WTC11 (cell line): ENCODE measurements around the gene DPP10. TPM values are rescaled to one million over a fixed set of nuclear protein-coding genes. Genes with fewer than 3 reads are reported as not detected.

Source experiments
- ATAC-seq: fragments of 200-7000 bp; cut with Tn5 transposase; 2 replicates; pipeline ENCODE4 v1.10.0; 2021; ENCODE audit warnings: mild to moderate bottlenecking, moderate library complexity
- CTCF ChIA-PET: fragments of 300-600 bp; sonication (Branson Sonifier 250); formaldehyde crosslinking; loops from one replicate; lab custom pipeline; 2021; ENCODE audit warnings: antibody characterized with exemption; lab: Charles Lee
- POLR2A ChIA-PET: fragments of 350-600 bp; sonication (Branson Sonifier 250); formaldehyde crosslinking; loops from one replicate; lab custom pipeline; 2021; ENCODE audit warnings: antibody characterized with exemption; lab: Charles Lee
- DNase-seq: peaks from one replicate; pipeline ENCODE4 v3.0.0; 2021; ENCODE audit warnings: low spot score
- H3K27ac Mint-ChIP-seq: 2 replicates; pipeline ENCODE4 v1.8.0; 2021; ENCODE audit warnings: mixed read lengths
- H3K27me3 Mint-ChIP-seq: 2 replicates; pipeline ENCODE4 v1.8.0; 2021; ENCODE audit warnings: low read depth, mild to moderate bottlenecking, moderate library complexity, mixed read lengths
- H3K36me3 Mint-ChIP-seq: 2 replicates; pipeline ENCODE4 v1.8.0; 2021; ENCODE audit warnings: mixed read lengths
- H3K4me1 Mint-ChIP-seq: 2 replicates; pipeline ENCODE4 v1.8.0; 2022; ENCODE audit warnings: mixed read lengths
- H3K4me3 Mint-ChIP-seq: 2 replicates; pipeline ENCODE4 v1.8.0; 2021; ENCODE audit warnings: mild to moderate bottlenecking, moderate library complexity, mixed read lengths
- H3K9me3 Mint-ChIP-seq: 2 replicates; pipeline ENCODE4 v1.8.0; 2021; ENCODE audit warnings: mixed read lengths
- CREB1 ChIP-seq: sonication (generic); formaldehyde crosslinking; IDR thresholded peaks from 2 replicates; pipeline ENCODE4 v1.8.0; 2023; ENCODE audit warnings: mild to moderate bottlenecking, missing genetic modification reagents
- ETV6 ChIP-seq: sonication (generic); formaldehyde crosslinking; IDR thresholded peaks from 2 replicates; pipeline ENCODE4 v1.8.1; 2022; ENCODE audit warnings: mild to moderate bottlenecking, missing genetic modification reagents
- GTF2I ChIP-seq: fragments of 250-450 bp; sonication (Bioruptor Pico); conservative IDR thresholded peaks from 2 replicates; pipeline ENCODE4 v1.4.0; 2021; ENCODE audit warnings: mild to moderate bottlenecking
- HMGA2 ChIP-seq: fragments of 250-450 bp; sonication (Bioruptor Pico); IDR thresholded peaks from 2 replicates; pipeline ENCODE4 v1.4.0; 2021; ENCODE audit warnings: mild to moderate bottlenecking, moderate library complexity
- IRF2 ChIP-seq: sonication (generic); formaldehyde crosslinking; IDR thresholded peaks from 2 replicates; pipeline ENCODE4 v1.8.0; 2022; ENCODE audit warnings: low read depth, missing genetic modification reagents, borderline replicate concordance
- MYBL2 ChIP-seq: sonication (generic); formaldehyde crosslinking; IDR thresholded peaks from 2 replicates; pipeline ENCODE4 v1.8.1; 2023; ENCODE audit warnings: mild to moderate bottlenecking, moderate library complexity, missing genetic modification reagents
- NR1H2 ChIP-seq: sonication (generic); formaldehyde crosslinking; IDR thresholded peaks from 2 replicates; pipeline ENCODE4 v1.9.0; 2021; ENCODE audit warnings: mild to moderate bottlenecking, moderate library complexity, missing genetic modification reagents
- OVOL2 ChIP-seq: fragments of 250-450 bp; sonication (Bioruptor Pico); IDR thresholded peaks from 2 replicates; pipeline ENCODE4 v1.9.0; 2021; ENCODE audit warnings: mild to moderate bottlenecking, borderline replicate concordance
- PRRX2 ChIP-seq: fragments of 250-450 bp; sonication (Bioruptor Pico); IDR thresholded peaks from 2 replicates; pipeline ENCODE4 v1.8.0; 2021; ENCODE audit warnings: mild to moderate bottlenecking
- RELA ChIP-seq: sonication (generic); formaldehyde crosslinking; IDR thresholded peaks from 2 replicates; pipeline ENCODE4 v1.8.1; 2022; ENCODE audit warnings: missing genetic modification reagents, mild to moderate bottlenecking, borderline replicate concordance
- TP53 ChIP-seq: sonication (generic); formaldehyde crosslinking; IDR thresholded peaks from 2 replicates; pipeline ENCODE4 v1.8.1; 2023; ENCODE audit warnings: mild to moderate bottlenecking, missing genetic modification reagents
- ZNF219 ChIP-seq: sonication (generic); formaldehyde crosslinking; IDR thresholded peaks from 2 replicates; pipeline ENCODE4 v1.8.0; 2023; ENCODE audit warnings: missing genetic modification reagents, mild to moderate bottlenecking, borderline replicate concordance
- ZNF416 ChIP-seq: fragments of 250-450 bp; sonication (Bioruptor Pico); IDR thresholded peaks from 2 replicates; pipeline ENCODE4 v1.9.0; 2021; ENCODE audit warnings: mild to moderate bottlenecking, inconsistent platforms
- total RNA-seq: library from RNA; stranded (reverse); gene quantifications from 3 replicates; pipeline ENCODE4 v1.2.3, GENCODE V29; 2021
- TF ChIP-seq, protein P1 (sequence below): sonication (generic); formaldehyde crosslinking; IDR thresholded peaks from 2 replicates; pipeline ENCODE4 v1.8.1; 2022; ENCODE audit warnings: mild to moderate bottlenecking, missing genetic modification reagents, moderate library complexity, borderline replicate concordance
- TF ChIP-seq, protein P2 (sequence below): fragments of 250-450 bp; sonication (Bioruptor Pico); IDR thresholded peaks from 2 replicates; pipeline ENCODE4 v1.9.0; 2021; ENCODE audit warnings: mild to moderate bottlenecking
- TF ChIP-seq, protein P3 (sequence below): fragments of 250-450 bp; sonication (Bioruptor Pico); conservative IDR thresholded peaks from 2 replicates; pipeline ENCODE4 v1.9.0; 2021; ENCODE audit warnings: mild to moderate bottlenecking
- TF ChIP-seq, protein P4 (sequence below): sonication (generic); formaldehyde crosslinking; IDR thresholded peaks from 2 replicates; pipeline ENCODE4 v1.8.1; 2023; ENCODE audit warnings: mild to moderate bottlenecking, missing genetic modification reagents, moderate library complexity
- TF ChIP-seq, protein P5 (sequence below): sonication (generic); formaldehyde crosslinking; IDR thresholded peaks from 2 replicates; pipeline ENCODE4 v1.8.0; 2023; ENCODE audit warnings: mild to moderate bottlenecking, missing genetic modification reagents
- TF ChIP-seq, protein P6 (sequence below): sonication (generic); formaldehyde crosslinking; IDR thresholded peaks from 2 replicates; pipeline ENCODE4 v1.8.1; 2022; ENCODE audit warnings: missing genetic modification reagents, borderline replicate concordance
- TF ChIP-seq, protein P7 (sequence below): sonication (generic); formaldehyde crosslinking; IDR thresholded peaks from 2 replicates; pipeline ENCODE4 v1.8.0; 2022; ENCODE audit warnings: mild to moderate bottlenecking, missing genetic modification reagents

DPP10 gene
- total RNA-seq, 1 experiment from 2014 or later: 4.0 TPM

DNA sequence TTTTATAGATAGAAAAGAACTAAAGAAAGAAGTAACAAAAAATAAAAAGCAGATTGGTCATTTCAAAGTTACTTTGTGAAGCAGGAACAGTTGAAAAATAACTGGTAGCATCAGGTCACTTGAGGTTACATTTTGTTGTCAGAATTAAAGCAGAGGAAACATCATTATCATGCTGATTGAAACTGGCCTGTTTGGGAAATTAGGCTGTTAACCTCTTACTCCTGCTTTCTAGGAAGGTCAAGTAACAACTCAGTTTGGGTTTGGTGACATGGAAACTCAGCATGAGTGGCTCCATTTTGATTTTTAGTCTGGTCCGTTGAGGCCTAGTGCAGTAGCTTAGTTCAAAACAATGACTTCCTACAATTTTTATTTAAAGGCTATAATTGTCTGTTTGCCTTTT, 1383.5 kb downstream of the DPP10 start (continued):
- TF ChIP-seq, protein P1, sequence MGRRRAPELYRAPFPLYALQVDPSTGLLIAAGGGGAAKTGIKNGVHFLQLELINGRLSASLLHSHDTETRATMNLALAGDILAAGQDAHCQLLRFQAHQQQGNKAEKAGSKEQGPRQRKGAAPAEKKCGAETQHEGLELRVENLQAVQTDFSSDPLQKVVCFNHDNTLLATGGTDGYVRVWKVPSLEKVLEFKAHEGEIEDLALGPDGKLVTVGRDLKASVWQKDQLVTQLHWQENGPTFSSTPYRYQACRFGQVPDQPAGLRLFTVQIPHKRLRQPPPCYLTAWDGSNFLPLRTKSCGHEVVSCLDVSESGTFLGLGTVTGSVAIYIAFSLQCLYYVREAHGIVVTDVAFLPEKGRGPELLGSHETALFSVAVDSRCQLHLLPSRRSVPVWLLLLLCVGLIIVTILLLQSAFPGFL (CRISPR knock-in tag): no peak
- TF ChIP-seq ZNF416 (CRISPR knock-in tag) (no peak), ETV6 (CRISPR knock-in tag) (no peak), NR1H2 (CRISPR knock-in tag) (no peak), IRF2 (CRISPR knock-in tag) (no peak)
- TF ChIP-seq, protein P2, sequence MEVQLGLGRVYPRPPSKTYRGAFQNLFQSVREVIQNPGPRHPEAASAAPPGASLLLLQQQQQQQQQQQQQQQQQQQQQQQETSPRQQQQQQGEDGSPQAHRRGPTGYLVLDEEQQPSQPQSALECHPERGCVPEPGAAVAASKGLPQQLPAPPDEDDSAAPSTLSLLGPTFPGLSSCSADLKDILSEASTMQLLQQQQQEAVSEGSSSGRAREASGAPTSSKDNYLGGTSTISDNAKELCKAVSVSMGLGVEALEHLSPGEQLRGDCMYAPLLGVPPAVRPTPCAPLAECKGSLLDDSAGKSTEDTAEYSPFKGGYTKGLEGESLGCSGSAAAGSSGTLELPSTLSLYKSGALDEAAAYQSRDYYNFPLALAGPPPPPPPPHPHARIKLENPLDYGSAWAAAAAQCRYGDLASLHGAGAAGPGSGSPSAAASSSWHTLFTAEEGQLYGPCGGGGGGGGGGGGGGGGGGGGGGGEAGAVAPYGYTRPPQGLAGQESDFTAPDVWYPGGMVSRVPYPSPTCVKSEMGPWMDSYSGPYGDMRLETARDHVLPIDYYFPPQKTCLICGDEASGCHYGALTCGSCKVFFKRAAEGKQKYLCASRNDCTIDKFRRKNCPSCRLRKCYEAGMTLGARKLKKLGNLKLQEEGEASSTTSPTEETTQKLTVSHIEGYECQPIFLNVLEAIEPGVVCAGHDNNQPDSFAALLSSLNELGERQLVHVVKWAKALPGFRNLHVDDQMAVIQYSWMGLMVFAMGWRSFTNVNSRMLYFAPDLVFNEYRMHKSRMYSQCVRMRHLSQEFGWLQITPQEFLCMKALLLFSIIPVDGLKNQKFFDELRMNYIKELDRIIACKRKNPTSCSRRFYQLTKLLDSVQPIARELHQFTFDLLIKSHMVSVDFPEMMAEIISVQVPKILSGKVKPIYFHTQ (CRISPR knock-in tag): no peak

DNA sequence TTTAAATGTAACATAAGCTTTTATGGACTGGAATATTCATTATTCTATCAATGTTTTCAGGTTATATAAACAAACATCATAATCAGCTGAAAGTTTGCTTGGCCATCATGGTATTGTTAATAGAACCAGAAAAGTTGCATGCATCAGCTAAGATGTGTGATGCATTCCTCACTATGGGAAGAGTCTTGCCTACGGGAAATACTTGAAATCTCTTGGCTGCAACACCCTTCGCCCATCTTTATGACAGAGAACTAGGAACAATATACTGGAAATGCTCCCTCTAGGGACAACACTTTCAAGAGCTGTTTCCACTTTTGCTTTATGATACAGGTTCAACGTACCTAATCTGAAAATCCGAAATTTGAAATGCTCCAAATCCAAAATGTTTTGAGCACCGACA, 1390.8 kb downstream of the DPP10 start:
- H3K36me3 Mint-ChIP-seq: peaks cover 12% of the 10 kb centered on the region
- no peak overlapping the region for H3K27ac Mint-ChIP-seq
- H3K9me3 Mint-ChIP-seq: peaks cover 21% of the 10 kb centered on the region
- no peaks in the 10 kb centered on the region for H3K4me1 Mint-ChIP-seq
- H3K4me3 Mint-ChIP-seq: no peak overlapping the region
- ChIA-PET POLR2A (no interaction called here), CTCF (no interaction called here)
- ATAC-seq: no peak
- no peaks in the 10 kb centered on the region for H3K27me3 Mint-ChIP-seq
- no peak for DNase-seq
- TF ChIP-seq CREB1 (CRISPR knock-in tag) (no peak), MYBL2 (CRISPR knock-in tag) (no peak), ZNF219 (no peak), GTF2I (CRISPR knock-in tag) (no peak), OVOL2 (CRISPR knock-in tag) (no peak), RELA (no peak), NR1H2 (CRISPR knock-in tag) (no peak), PRRX2 (CRISPR knock-in tag) (no peak), TP53 (CRISPR knock-in tag) (no peak), HMGA2 (CRISPR knock-in tag) (no peak)
- TF ChIP-seq, protein P3, sequence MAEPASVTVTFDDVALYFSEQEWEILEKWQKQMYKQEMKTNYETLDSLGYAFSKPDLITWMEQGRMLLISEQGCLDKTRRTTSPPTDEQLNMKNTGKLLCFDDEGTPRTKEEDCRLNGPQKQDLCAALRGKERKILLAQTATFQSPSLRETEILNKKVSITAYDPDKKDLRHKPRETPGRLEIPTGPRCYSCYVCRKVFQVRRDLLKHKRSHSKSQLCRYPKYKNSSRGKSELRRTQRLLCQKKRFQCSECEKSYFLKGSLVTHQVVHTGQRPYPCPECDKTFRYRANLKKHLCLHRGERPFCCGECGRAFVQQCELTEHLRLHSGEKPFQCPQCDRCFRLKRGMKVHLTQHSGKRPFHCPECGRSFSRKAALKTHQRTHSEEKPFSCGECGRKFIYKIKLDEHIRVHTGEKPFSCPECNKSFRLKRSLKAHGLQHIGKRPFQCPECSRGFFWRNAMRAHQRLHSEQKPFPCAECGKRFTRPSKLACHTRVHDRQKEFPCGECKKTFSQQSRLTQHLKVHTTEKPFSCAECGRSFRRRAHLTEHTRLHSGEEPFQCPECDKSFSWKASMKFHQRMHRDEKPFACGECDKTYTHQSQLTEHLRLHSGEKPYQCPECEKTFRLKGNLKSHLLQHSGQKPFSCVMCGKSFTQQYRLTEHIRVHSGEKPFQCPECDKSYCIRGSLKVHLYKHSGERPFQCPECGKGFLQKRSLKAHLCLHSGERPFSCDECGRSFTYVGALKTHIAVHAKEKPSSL (CRISPR knock-in tag): no peak
- TF ChIP-seq, protein P4, sequence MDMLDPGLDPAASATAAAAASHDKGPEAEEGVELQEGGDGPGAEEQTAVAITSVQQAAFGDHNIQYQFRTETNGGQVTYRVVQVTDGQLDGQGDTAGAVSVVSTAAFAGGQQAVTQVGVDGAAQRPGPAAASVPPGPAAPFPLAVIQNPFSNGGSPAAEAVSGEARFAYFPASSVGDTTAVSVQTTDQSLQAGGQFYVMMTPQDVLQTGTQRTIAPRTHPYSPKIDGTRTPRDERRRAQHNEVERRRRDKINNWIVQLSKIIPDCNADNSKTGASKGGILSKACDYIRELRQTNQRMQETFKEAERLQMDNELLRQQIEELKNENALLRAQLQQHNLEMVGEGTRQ (CRISPR knock-in tag): no peak
- TF ChIP-seq, protein P5, sequence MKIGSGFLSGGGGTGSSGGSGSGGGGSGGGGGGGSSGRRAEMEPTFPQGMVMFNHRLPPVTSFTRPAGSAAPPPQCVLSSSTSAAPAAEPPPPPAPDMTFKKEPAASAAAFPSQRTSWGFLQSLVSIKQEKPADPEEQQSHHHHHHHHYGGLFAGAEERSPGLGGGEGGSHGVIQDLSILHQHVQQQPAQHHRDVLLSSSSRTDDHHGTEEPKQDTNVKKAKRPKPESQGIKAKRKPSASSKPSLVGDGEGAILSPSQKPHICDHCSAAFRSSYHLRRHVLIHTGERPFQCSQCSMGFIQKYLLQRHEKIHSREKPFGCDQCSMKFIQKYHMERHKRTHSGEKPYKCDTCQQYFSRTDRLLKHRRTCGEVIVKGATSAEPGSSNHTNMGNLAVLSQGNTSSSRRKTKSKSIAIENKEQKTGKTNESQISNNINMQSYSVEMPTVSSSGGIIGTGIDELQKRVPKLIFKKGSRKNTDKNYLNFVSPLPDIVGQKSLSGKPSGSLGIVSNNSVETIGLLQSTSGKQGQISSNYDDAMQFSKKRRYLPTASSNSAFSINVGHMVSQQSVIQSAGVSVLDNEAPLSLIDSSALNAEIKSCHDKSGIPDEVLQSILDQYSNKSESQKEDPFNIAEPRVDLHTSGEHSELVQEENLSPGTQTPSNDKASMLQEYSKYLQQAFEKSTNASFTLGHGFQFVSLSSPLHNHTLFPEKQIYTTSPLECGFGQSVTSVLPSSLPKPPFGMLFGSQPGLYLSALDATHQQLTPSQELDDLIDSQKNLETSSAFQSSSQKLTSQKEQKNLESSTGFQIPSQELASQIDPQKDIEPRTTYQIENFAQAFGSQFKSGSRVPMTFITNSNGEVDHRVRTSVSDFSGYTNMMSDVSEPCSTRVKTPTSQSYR (CRISPR knock-in tag): no peak
- TF ChIP-seq, protein P6, sequence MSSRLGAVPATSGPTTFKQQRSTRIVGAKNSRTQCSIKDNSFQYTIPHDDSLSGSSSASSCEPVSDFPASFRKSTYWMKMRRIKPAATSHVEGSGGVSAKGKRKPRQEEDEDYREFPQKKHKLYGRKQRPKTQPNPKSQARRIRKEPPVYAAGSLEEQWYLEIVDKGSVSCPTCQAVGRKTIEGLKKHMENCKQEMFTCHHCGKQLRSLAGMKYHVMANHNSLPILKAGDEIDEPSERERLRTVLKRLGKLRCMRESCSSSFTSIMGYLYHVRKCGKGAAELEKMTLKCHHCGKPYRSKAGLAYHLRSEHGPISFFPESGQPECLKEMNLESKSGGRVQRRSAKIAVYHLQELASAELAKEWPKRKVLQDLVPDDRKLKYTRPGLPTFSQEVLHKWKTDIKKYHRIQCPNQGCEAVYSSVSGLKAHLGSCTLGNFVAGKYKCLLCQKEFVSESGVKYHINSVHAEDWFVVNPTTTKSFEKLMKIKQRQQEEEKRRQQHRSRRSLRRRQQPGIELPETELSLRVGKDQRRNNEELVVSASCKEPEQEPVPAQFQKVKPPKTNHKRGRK: no peak
- TF ChIP-seq, protein P7, sequence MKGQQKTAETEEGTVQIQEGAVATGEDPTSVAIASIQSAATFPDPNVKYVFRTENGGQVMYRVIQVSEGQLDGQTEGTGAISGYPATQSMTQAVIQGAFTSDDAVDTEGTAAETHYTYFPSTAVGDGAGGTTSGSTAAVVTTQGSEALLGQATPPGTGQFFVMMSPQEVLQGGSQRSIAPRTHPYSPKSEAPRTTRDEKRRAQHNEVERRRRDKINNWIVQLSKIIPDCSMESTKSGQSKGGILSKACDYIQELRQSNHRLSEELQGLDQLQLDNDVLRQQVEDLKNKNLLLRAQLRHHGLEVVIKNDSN (CRISPR knock-in tag): no peak
